Stimulated activated CD4-positive, alpha-beta T cell treated with anti-CD3 and anti-CD28 coated beads, Interleukin-15, amount 100 ng/mL, for 48 hours (primary cell): ENCODE measurements around the gene BCORL1.

ENCODE experiments used
- DNase-seq, 2 donors: peaks; one replicate each; pipeline ENCODE4 v3.0.0-alpha.2; 2020; ENCODE audit warnings: low read depth in 2 of 2

Gene BCORL1

GRCh38 chrX:130066975-130067615, 84.7 kb downstream of the BCORL1 start:
- no peak for DNase-seq

- no peak for DNase-seq
Observed at GRCh38 chrX:130071611-130072344, 89.3 kb downstream of the BCORL1 start.

GRCh38 chrX:130072345-130072740, 89.9 kb downstream of the BCORL1 start:
- DNase-seq, result no peak

GRCh38 chrX:130075777-130076176, 93.3 kb downstream of the BCORL1 start:
- DNase-seq, result no peak

GRCh38 chrX:130079824-130080406, 97.5 kb downstream of the BCORL1 start:
- DNase-seq, result peak in 1 of 2 donors; percentile 44

GRCh38 chrX:130080791-130081367, 98.4 kb downstream of the BCORL1 start:
- DNase-seq, result no peak

GRCh38 chrX:130081421-130082045, 99.1 kb downstream of the BCORL1 start:
- no peak for DNase-seq

GRCh38 chrX:130082244-130083106, 100.0 kb downstream of the BCORL1 start:
- peak; percentile 65 to 71 for DNase-seq

GRCh38 chrX:130083107-130083490, 100.7 kb downstream of the BCORL1 start:
- no peak for DNase-seq

GRCh38 chrX:130083656-130084382, 101.4 kb downstream of the BCORL1 start:
- DNase-seq, result no peak

GRCh38 chrX:130084631-130085237, 102.3 kb downstream of the BCORL1 start:
- no peak for DNase-seq

- DNase-seq, result no peak
Observed at GRCh38 chrX:130085551-130086446, 103.4 kb downstream of the BCORL1 start.

GRCh38 chrX:130086447-130087206, 104.2 kb downstream of the BCORL1 start:
- DNase-seq, result peak in 1 of 2 donors; percentile 49

GRCh38 chrX:130090364-130090763, 107.9 kb downstream of the BCORL1 start:
- no peak for DNase-seq

GRCh38 chrX:130091980-130092522, 109.6 kb downstream of the BCORL1 start:
- peak; percentile 77 to 85 for DNase-seq

GRCh38 chrX:130093271-130093670, 110.8 kb downstream of the BCORL1 start:
- no peak for DNase-seq

- DNase-seq, result no peak
Observed at GRCh38 chrX:130094696-130095095, 112.3 kb downstream of the BCORL1 start.
